GM23248 (cell line): ENCODE results near the gene FGF22.

ENCODE experiments used
- EZH2 ChIP-seq: fragments of 200-600 bp; sonication (generic); IDR thresholded peaks from 2 replicates; pipeline ENCODE4 v1.6.1; 2018; ENCODE audit warnings: antibody characterized with exemption, mild to moderate bottlenecking; ENCODE audit not compliant: insufficient read depth, poor library complexity, severe bottlenecking
- EZH2phosphoT487 ChIP-seq: fragments of 200-600 bp; sonication (generic); IDR thresholded peaks from 2 replicates; pipeline ENCODE4 v1.6.1; 2018; ENCODE audit warnings: antibody characterized with exemption, moderate library complexity, mild to moderate bottlenecking, low read depth; ENCODE audit not compliant: insufficient read depth

DNA sequence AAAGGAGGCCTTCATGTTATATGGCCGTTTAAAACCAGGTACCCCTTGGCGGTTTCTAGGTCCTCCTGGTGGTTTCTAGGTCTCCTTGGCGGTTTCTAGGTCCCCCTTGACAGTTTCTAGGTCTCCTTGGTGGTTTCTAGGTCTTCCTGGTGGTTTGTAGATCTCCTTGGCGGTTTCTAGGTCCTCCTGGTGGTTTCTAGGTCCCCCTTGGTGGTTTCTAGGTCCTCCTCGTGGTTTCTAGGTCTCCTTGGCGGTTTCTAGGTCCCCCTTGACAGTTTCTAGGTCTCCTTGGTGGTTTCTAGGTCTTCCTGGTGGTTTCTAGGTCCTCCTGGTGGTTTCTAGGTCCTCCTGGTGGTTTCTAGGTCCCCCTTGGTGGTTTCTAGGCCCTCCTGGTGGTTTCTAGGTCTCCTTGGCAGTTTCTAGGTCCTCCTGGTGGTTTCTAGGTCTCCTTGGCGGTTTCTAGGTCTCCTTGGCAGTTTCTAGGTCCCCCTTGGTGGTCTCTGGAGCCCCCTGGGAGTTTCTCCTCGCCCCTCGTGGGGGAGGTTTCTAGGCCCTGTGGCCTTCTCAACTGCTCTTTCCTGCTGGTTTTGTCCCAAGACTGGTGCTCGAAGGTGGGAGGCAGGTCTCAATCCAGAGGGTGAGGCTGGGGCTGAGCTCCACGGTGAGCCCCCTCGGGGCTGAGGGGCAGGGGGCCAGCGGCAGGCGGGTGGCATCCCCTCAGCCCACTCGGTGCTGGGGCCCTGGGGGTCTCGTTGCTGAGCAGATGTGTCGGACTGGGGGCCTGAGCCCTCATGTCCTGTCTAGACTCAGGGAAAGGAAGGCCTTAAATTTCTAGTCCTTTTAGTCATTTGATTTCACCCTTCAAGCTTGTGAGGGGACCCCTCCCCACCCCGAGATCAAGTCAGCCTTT is 42.0 kb upstream of the FGF22 start:
- TF ChIP-seq EZH2phosphoT487: no peak
- TF ChIP-seq EZH2: no peak
